HCT116 (cell line): ENCODE data around the gene UBASH3B.

ENCODE experiments used
- EZH2 ChIP-seq: fragments of 200-600 bp; sonication (generic); IDR thresholded peaks from 2 replicates; pipeline ENCODE4 v1.6.1; 2017; ENCODE audit warnings: antibody characterized with exemption, mixed run types
- JUND ChIP-seq: IDR thresholded peaks from 2 replicates; pipeline ENCODE4 v1.6.1; 2012

DNA sequence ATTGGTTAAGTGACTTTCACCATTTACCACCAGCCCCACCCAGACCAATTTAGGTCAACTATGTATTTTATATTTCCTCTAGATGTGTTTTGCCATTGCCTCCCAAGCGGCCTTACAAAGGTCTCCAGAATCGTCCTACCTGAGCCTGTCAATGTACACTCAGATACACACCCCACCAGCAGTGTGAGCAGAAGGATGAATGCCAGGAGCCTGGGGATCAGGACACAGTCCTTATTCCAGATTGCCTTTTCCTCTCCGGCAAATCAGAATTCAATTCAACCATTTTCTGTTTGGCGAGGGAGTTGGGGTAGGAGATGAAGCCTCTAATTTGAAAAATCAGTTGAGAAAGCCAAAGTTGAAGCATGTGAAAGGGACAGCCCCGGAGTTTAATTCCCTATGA lies 147.4 kb downstream of the UBASH3B start:
- TF ChIP-seq EZH2 (no peak), JUND (no peak)
